CD4-positive, alpha-beta T cell treated with Interleukin-21 for 1 hour (primary cell): Measurements from ENCODE around the gene PLXNC1.

ENCODE experiments used
- DNase-seq: peaks from one replicate; pipeline ENCODE4 v3.0.0-alpha.2; 2020

PLXNC1 gene

GRCh38 chr12:94208622-94208966, 60.2 kb downstream of the PLXNC1 start:
- DNase-seq, result peak; percentile 33

DNA sequence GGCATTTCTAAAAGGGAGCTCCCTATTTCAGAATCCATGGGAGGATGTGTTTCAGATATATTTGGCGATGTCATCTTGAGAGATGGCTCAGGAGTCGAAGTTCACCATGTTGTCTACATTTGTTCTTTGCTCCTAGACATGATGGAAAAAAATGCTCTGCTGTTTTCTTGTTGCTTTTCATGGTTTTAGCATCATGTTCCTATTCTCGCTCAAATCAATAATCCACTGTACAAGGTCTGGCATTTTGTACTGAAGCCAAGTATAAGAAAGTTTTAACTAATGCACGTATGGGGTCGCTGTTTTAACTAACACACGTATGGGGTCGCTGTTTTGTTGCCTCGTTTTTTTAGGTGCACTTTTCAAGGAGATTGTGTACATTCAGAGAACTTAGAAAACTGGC, 60.9 kb downstream of the PLXNC1 start:
- DNase-seq, result no peak

GRCh38 chr12:94211021-94211420, 62.6 kb downstream of the PLXNC1 start:
- DNase-seq, result no peak

DNA sequence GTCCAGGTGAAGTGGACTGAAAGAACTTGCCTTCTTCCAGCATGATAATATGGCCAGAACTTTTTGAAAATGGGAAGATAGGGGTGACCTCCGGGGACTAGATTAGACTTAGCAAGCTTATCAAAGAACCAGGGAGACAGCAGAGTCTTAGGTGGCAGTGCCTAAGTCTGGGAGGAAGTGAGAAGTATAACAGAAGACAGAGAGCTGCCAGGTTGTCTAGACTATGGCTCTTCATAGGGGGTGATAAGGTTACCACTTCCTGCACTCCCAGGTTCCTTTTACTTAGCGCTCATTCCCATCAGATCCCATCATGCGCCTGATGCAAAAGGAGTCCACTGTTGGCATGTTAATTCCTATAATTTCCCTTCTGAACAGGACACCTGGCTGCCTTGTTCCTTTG, 69.9 kb downstream of the PLXNC1 start:
- no peak for DNase-seq

- DNase-seq, result no peak
Observed at GRCh38 chr12:94219622-94220302, 71.4 kb downstream of the PLXNC1 start.

GRCh38 chr12:94220804-94221203, 72.4 kb downstream of the PLXNC1 start:
- no peak for DNase-seq

DNA sequence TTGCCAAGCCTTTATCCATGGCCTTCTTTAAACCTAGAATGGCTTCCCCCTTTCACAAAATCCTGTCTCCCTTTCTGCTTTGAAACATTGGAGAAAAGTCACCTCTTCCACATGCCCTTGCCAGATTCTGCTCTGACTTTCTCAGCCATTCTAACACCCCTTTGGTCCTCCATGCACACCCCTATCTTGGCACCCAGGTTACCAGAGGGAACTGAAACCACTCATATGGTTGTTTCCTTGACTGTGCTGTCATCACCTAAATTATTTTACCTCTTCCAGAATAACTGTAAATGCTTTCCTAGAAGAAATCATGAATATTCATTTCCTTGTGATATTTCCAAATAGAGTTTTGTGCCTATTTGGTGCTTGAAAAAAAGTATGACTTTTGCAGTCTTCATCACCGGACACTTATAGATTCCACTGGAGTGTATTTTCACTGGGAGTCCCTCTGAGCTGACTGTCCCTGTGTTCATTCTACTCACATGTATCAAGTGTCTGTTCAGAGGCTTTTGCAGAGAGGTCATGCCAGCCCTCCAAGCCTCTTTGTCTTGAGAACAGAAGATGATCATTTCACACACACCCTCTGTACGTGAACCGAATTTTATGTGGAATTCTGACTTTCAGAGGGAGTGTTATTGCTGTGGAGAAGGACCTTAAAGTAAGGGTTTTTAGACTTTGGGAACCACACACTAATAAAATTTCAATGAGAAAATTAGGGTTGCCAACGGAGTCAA, 74.1 kb downstream of the PLXNC1 start:
- no peak for DNase-seq

- no peak for DNase-seq
Observed at GRCh38 chr12:94223842-94224241, 75.5 kb downstream of the PLXNC1 start.

DNA sequence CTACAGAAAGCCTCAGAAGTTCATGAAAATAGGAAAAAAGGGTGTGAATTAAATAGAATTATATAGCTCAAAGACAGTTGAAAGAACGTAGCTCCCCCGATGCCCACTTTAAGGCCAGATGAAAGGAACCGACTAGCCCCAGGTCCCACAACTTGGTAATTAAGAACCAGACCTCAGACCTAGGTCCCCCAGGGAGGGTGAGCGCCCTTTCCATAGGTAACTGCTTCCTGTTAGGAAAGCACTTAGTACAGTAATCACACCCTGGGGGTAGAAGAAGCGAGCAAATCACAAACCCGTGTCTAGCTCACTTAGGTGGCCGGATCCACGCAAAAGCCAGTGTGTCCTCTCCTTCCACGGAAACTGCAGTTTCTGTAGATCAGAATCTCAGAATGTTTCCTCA, 77.1 kb downstream of the PLXNC1 start:
- DNase-seq, result no peak

DNA sequence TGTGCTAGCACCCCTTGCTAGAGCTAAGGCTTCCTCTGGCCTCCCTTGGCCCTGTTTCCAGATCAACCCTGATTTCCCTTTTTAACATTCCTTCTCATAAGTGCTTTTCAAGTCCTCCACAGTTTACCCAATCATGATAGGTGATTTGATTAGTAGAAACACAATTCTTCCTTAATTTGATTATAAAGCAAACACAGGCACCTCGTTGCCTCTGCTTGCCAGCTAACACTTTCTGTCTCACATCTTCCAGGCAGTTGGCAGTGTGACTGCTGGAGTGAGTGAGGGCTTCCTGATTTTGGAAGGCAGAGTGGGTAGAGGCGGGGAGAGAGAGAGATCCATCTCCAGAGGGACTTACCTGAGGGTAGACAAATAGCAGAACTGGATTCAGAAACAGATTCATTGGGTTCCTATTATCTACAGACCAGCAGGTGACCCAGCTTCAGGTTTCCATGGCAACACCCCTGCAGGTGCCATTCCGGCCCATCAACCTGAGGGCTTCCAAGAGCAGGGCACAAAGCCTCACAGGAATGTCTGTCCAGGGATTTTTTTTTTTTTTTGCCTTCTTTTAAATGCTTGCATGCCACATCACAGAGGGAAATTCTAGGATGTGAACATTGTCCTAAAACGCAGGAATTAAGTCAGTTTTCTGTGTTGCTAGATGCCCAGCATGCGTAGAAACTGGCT, 77.7 kb downstream of the PLXNC1 start:
- DNase-seq, result no peak

GRCh38 chr12:94227066-94227465, 78.7 kb downstream of the PLXNC1 start:
- DNase-seq, result no peak

- no peak for DNase-seq
Observed at GRCh38 chr12:94228488-94228907, 80.1 kb downstream of the PLXNC1 start.

DNA sequence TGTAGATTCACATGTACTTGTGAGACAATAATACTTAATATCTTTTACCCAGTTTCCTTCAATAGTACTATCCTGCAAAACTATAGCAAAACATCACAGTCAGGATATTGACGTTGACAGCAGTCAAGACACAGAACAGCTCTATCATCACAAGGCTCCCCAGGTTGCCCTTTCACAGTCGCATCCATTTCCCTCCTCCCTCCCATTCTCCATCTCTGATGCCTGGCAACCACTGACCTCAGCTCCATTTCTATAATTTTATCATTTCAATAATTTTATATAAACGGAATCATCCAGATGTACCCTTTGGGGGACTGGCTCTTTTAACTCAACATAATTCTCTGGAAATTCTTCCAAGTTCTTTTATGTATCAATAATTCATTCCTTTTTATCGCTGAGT, 81.5 kb downstream of the PLXNC1 start:
- DNase-seq, result no peak

- no peak for DNase-seq
Observed at GRCh38 chr12:94230357-94230905, 82.1 kb downstream of the PLXNC1 start.

- DNase-seq, result no peak
Observed at GRCh38 chr12:94231709-94232108, 83.3 kb downstream of the PLXNC1 start.

DNA sequence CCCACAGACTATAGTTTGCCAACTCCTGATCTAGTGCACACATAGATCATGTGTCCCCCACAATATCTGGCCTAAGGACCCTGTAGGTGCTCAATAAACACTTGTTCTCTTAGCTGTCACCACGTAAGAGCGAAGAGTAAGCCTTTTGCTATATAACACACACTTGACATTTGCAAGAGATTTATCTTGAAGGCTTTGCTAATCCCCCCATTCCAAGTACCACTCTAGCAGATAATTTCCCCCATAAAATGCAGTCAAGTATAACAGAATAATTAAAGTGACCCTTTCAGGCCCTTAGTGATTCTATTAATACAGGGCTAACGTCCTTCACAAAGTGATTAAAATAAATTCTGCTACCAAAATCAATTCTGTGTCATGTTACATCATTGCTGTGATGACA, 87.5 kb downstream of the PLXNC1 start:
- no peak for DNase-seq

DNA sequence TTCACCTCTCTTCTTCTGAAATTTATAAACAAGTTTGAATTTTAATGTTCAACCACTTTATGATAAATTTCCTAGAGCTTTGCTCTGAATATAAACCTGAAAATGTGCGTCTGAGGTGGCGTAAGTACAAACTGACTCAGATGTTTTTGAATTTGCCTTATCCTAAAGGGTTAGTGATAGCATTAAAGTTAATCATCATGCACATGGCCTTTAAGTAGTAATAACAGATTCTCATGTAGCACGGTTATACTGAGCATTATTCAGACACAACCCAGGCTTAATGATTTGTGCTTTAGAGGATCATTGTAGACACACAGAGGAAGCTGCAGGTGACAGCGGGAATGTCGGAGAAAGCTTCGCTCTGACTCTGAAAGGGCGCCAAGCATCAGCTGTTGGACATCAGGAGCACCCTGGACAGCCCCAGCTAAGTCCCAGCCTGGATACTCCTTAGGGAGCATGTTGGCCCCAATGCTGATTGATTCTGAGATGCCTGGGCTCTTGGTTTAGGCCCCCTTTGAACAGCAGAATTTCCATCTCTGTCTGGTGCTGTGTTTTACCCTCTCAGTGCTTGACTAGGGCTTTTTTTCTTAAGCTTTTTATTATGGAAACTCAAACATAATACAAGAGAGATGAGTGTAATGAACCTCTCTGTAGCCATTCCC, 91.1 kb downstream of the PLXNC1 start:
- no peak for DNase-seq

- no peak for DNase-seq
Observed at GRCh38 chr12:94240171-94240570, 91.8 kb downstream of the PLXNC1 start.

GRCh38 chr12:94242901-94243300, 94.5 kb downstream of the PLXNC1 start:
- no peak for DNase-seq

DNA sequence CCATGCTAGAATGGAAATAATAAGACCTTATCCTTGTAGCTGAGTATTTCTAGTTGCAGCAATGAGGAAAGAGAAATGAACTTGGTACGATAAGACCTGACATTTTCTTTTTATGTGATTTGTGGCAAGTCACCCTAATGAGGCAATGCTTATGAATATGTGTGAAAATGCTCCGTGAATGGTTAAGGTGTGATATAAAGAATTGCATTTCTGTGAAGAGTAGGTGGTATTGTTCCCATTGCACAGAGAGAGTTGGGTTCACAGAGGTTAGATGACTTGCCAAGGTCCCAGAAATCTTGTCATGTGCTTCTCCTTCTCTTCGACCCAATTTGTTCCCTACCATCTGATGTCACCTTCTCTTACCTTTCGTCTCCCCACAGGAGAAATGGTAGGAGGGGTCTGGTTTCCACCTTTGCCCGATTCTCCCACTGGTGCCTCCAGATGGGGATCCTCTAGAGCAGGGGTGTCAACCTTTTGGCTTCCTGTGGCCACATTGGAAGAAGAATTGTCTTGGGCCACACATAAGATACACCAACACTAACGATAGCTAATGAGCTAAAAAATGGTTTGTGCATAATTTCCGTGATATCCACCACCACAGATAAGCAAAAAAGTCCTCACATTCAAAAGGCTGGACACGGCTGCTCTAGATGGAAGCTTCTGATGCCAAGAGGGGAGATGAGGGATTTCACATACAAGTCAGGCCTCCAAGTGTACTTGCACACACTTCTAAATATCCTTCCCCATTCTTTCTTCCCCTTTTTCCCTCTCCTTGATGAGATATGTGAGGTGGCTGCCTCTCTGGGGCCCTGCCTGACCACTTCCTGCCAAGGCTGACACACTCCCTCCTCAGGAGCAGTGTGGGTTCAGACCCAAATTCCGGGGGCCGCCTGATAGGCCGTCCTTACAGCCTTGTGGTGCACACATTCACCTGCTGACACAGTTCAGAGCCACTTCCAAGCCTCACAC, 96.1 kb downstream of the PLXNC1 start:
- DNase-seq, result peak; percentile 55

DNA sequence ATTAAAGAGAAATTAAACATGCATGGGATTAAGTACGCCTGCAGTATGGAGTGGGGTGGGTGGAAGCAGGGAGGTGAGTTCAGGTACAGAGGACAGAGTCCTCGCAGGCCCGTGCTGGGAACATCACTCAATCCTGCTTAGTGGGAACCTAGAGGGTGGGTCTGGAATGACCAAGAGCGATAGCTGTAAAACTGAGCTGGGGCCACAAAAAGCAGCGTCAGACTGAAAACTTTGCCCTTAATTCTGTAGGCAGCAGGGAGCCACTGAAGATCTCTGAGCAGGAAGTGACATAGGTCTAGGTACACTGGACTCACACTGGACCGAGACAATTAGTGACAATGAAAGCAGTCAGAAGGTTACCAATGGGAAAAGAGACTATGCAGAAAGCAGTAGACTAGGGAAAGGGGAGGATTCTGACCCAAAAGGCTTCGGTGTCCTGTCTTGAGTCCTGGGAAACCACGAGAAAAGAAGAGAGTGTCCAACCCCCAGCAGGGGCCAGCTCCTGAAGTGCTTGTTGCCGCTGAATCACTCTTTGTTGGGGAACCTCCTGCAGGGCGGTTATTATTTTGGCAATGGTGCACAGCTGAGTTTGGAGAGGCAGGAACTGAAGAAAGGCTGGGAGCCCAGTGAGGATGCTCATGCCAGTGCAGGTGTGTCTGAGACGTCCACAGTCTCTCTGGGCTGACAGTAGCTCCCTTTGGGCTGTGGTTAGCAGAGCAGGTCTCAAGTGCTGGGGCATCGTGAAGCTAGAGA, 97.4 kb downstream of the PLXNC1 start:
- DNase-seq, result no peak
